HEK293 (cell line): Measurements from ENCODE around the gene CSF2.

Experiments
- CTCF ChIA-PET: fragments of 350-600 bp; formaldehyde crosslinking; extraction: SDS; loops from one replicate; lab custom pipeline; 2021; ENCODE audit warnings: antibody characterized with exemption; lab: Yijun Ruan, JAX
- POLR2A ChIA-PET: fragments of 300-600 bp; formaldehyde crosslinking; extraction: SDS; loops from one replicate; lab custom pipeline; 2020; ENCODE audit warnings: antibody characterized with exemption, inconsistent platforms; lab: Yijun Ruan, JAX
- H3K27ac ChIP-seq: fragments of 200-500 bp; sonication (Bioruptor generic); 2 replicates; pipeline ENCODE4 v1.5.1; 2014; ENCODE audit warnings: low read depth, low read length, control low read depth, inconsistent platforms; ENCODE audit errors: extremely low read depth
- H3K36me3 ChIP-seq, 2 experiments: fragments of 200-500 bp in 1 of 2; sonication (Bioruptor generic) in 1 of 2; 1 replicate in 1 of 2; 2 replicates in 1 of 2; pipeline ENCODE4 v1.5.1; 2014 to 2017; ENCODE audit warnings: inconsistent platforms in 2 of 2, low read length in 2 of 2; ENCODE audit not compliant: control insufficient read depth in 2 of 2, insufficient read depth in 1 of 2
- H3K4me1 ChIP-seq: fragments of 200-500 bp; sonication (Bioruptor generic); 2 replicates; pipeline ENCODE4 v1.5.1; 2014; ENCODE audit warnings: mild to moderate bottlenecking, low read length, inconsistent platforms; ENCODE audit not compliant: control insufficient read depth, insufficient read depth
- H3K4me3 ChIP-seq: 2 replicates; pipeline ENCODE4 v1.5.1; 2011; ENCODE audit warnings: low read depth, mild to moderate bottlenecking, control low read depth, low read length, moderate library complexity
- H3K9me3 ChIP-seq: fragments of 200-500 bp; sonication (Bioruptor generic); 2 replicates; pipeline ENCODE4 v1.5.1; 2014; ENCODE audit warnings: low read depth, low read length, inconsistent platforms; ENCODE audit not compliant: control insufficient read depth, insufficient read depth
- EGR2 ChIP-seq: fragments of 450-650 bp; formaldehyde crosslinking; IDR thresholded peaks from 2 replicates; pipeline ENCODE4 v1.5.1; 2016; ENCODE audit warnings: low read depth, missing biosample characterization, missing genetic modification characterization
- GLIS2 ChIP-seq: fragments of 450-650 bp; formaldehyde crosslinking; IDR thresholded peaks from 2 replicates; pipeline ENCODE4 v1.5.1; 2016; ENCODE audit warnings: missing biosample characterization, missing genetic modification characterization
- SETDB1 ChIP-seq: IDR thresholded peaks from one replicate; pipeline ENCODE4 v1.6.1; 2017; ENCODE audit warnings: mild to moderate bottlenecking, low read length, moderate library complexity, mixed read lengths; ENCODE audit not compliant: insufficient read length
- TCF7L2 ChIP-seq: IDR thresholded peaks from 2 replicates; pipeline ENCODE4 v1.6.1; 2011; ENCODE audit warnings: low read depth, mild to moderate bottlenecking, inconsistent platforms, low read length, moderate library complexity, borderline replicate concordance
- WT1 ChIP-seq: fragments of 450-650 bp; formaldehyde crosslinking; IDR thresholded peaks from 2 replicates; pipeline ENCODE4 v1.5.1; 2016; ENCODE audit warnings: missing biosample characterization, missing genetic modification characterization
- ZNF146 ChIP-seq: fragments of 450-650 bp; formaldehyde crosslinking; IDR thresholded peaks from 2 replicates; pipeline ENCODE4 v1.5.1; 2016; ENCODE audit warnings: missing biosample characterization, missing genetic modification characterization
- ZNF302 ChIP-seq: fragments of 450-650 bp; formaldehyde crosslinking; IDR thresholded peaks from 2 replicates; pipeline ENCODE4 v1.5.1; 2016; ENCODE audit warnings: missing biosample characterization, missing genetic modification characterization, low read depth
- ZNF354C ChIP-seq: fragments of 450-650 bp; formaldehyde crosslinking; IDR thresholded peaks from 2 replicates; pipeline ENCODE4 v1.5.1; 2016; ENCODE audit warnings: missing biosample characterization, missing genetic modification characterization, low read depth, borderline replicate concordance
- ZNF426 ChIP-seq: fragments of 450-650 bp; formaldehyde crosslinking; IDR thresholded peaks from 2 replicates; pipeline ENCODE4 v1.5.1; 2017; ENCODE audit warnings: missing biosample characterization, missing genetic modification characterization, mild to moderate bottlenecking, inconsistent platforms, moderate library complexity
- ZNF433 ChIP-seq: fragments of 450-650 bp; formaldehyde crosslinking; IDR thresholded peaks from 2 replicates; pipeline ENCODE4 v1.5.1; 2016; ENCODE audit warnings: missing biosample characterization, missing genetic modification characterization, low read depth
- ZNF510 ChIP-seq: fragments of 450-650 bp; formaldehyde crosslinking; IDR thresholded peaks from 2 replicates; pipeline ENCODE4 v1.5.1; 2018; ENCODE audit warnings: mild to moderate bottlenecking, missing genetic modification characterization, missing biosample characterization; ENCODE audit not compliant: insufficient replicate concordance
- ZNF521 ChIP-seq: fragments of 450-650 bp; formaldehyde crosslinking; IDR thresholded peaks from 2 replicates; pipeline ENCODE4 v1.5.1; 2017; ENCODE audit warnings: missing biosample characterization, mild to moderate bottlenecking, missing genetic modification characterization
- ZNF555 ChIP-seq: fragments of 450-650 bp; formaldehyde crosslinking; conservative IDR thresholded peaks from 2 replicates; pipeline ENCODE4 v1.5.1; 2017; ENCODE audit warnings: missing biosample characterization, mild to moderate bottlenecking, missing genetic modification characterization, inconsistent platforms
- ZNF623 ChIP-seq: fragments of 450-650 bp; formaldehyde crosslinking; IDR thresholded peaks from 2 replicates; pipeline ENCODE4 v1.5.1; 2016; ENCODE audit warnings: missing biosample characterization, missing genetic modification characterization
- ZNF629 ChIP-seq: fragments of 450-650 bp; formaldehyde crosslinking; IDR thresholded peaks from 2 replicates; pipeline ENCODE4 v1.5.1; 2017; ENCODE audit warnings: missing biosample characterization, missing genetic modification characterization
- ZNF677 ChIP-seq: fragments of 450-650 bp; IDR thresholded peaks from 2 replicates; pipeline ENCODE4 v1.5.0; 2018; ENCODE audit warnings: missing biosample characterization, mild to moderate bottlenecking, missing genetic modification characterization, moderate library complexity
- ZNF707 ChIP-seq: fragments of 450-650 bp; formaldehyde crosslinking; IDR thresholded peaks from 2 replicates; pipeline ENCODE4 v1.5.1; 2016; ENCODE audit warnings: missing biosample characterization, missing genetic modification characterization
- ZNF776 ChIP-seq: fragments of 450-650 bp; formaldehyde crosslinking; IDR thresholded peaks from 2 replicates; pipeline ENCODE4 v1.5.0; 2017; ENCODE audit warnings: missing biosample characterization, missing genetic modification characterization, borderline replicate concordance
- ZNF791 ChIP-seq: fragments of 450-650 bp; formaldehyde crosslinking; IDR thresholded peaks from 2 replicates; pipeline ENCODE4 v1.5.1; 2016; ENCODE audit warnings: missing biosample characterization, missing genetic modification characterization
- TF ChIP-seq, protein P1 (sequence below): fragments of 450-650 bp; formaldehyde crosslinking; IDR thresholded peaks from 2 replicates; pipeline ENCODE4 v1.5.0; 2017; ENCODE audit warnings: missing biosample characterization, missing genetic modification characterization, borderline replicate concordance
- TF ChIP-seq, protein P2 (sequence below): fragments of 450-650 bp; formaldehyde crosslinking; IDR thresholded peaks from 2 replicates; pipeline ENCODE4 v1.5.1; 2016; ENCODE audit warnings: missing biosample characterization, missing genetic modification characterization
- TF ChIP-seq, protein P3 (sequence below): fragments of 450-650 bp; formaldehyde crosslinking; IDR thresholded peaks from 2 replicates; pipeline ENCODE4 v1.5.1; 2016; ENCODE audit warnings: missing biosample characterization, missing genetic modification characterization

Gene CSF2

DNA sequence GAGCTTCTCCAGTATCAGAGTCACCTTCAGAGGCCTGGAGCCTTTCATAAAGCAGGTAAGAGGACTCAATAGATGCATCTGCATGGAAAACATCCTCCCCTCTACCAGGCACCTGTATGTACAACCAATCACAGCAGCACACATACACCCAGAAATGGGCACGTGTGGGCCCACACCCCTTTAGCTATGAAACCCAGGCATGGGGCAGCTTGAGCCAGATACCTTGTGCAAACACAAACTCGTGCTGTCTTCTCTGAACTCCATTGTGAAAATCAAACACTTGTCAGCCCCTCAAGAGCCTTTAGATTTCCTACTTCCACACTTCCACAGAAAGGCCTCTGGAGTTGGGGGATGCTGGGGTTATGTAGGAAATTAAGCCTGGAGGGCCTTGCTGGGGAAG lies 1.1 kb upstream of the CSF2 start:
- Histone ChIP-seq H3K36me3 (no peaks in the 10 kb centered on the region), H3K27ac (no peak overlapping the region), H3K9me3 (no peaks in the 10 kb centered on the region), H3K4me1 (no peaks in the 10 kb centered on the region), H3K4me3 (no peak overlapping the region)
- TF ChIP-seq, protein P1, sequence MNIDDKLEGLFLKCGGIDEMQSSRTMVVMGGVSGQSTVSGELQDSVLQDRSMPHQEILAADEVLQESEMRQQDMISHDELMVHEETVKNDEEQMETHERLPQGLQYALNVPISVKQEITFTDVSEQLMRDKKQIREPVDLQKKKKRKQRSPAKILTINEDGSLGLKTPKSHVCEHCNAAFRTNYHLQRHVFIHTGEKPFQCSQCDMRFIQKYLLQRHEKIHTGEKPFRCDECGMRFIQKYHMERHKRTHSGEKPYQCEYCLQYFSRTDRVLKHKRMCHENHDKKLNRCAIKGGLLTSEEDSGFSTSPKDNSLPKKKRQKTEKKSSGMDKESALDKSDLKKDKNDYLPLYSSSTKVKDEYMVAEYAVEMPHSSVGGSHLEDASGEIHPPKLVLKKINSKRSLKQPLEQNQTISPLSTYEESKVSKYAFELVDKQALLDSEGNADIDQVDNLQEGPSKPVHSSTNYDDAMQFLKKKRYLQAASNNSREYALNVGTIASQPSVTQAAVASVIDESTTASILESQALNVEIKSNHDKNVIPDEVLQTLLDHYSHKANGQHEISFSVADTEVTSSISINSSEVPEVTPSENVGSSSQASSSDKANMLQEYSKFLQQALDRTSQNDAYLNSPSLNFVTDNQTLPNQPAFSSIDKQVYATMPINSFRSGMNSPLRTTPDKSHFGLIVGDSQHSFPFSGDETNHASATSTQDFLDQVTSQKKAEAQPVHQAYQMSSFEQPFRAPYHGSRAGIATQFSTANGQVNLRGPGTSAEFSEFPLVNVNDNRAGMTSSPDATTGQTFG: no peak
- no peak for TF ChIP-seq ZNF555 (tag by site-specific recombination)
- no peak for TF ChIP-seq ZNF707 (tag by site-specific recombination)
- TF ChIP-seq ZNF776 (tag by site-specific recombination): no peak
- TF ChIP-seq, protein P2, sequence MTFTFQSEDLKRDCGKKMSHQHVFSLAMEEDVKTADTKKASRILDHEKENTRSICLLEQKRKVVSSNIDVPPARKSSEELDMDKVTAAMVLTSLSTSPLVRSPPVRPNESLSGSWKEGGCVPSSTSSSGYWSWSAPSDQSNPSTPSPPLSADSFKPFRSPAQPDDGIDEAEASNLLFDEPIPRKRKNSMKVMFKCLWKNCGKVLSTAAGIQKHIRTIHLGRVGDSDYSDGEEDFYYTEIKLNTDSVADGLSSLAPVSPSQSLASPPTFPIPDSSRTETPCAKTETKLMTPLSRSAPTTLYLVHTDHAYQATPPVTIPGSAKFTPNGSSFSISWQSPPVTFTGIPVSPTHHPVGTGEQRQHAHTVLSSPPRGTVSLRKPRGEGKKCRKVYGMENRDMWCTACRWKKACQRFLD: no peak
- no peak for TF ChIP-seq ZNF791 (tag by site-specific recombination)
- TF ChIP-seq EGR2 (tag by site-specific recombination): no peak
- no peak for TF ChIP-seq TCF7L2
- no peak for TF ChIP-seq SETDB1
- TF ChIP-seq ZNF510 (tag by site-specific recombination): no peak
- TF ChIP-seq ZNF433 (tag by site-specific recombination): no peak
- TF ChIP-seq ZNF629: no peak
- TF ChIP-seq ZNF623 (tag by site-specific recombination): no peak
- no peak for TF ChIP-seq ZNF146 (tag by site-specific recombination)
- TF ChIP-seq ZNF302: no peak
- ChIA-PET POLR2A (no interaction called here), CTCF (interaction anchor here (0.6 to 1.9 kb wide), 5 partner anchors 10 to 108 kb away, joined by 3 to 8 read pairs (median 3); no protein-coding TSS in a partner anchor)

DNA sequence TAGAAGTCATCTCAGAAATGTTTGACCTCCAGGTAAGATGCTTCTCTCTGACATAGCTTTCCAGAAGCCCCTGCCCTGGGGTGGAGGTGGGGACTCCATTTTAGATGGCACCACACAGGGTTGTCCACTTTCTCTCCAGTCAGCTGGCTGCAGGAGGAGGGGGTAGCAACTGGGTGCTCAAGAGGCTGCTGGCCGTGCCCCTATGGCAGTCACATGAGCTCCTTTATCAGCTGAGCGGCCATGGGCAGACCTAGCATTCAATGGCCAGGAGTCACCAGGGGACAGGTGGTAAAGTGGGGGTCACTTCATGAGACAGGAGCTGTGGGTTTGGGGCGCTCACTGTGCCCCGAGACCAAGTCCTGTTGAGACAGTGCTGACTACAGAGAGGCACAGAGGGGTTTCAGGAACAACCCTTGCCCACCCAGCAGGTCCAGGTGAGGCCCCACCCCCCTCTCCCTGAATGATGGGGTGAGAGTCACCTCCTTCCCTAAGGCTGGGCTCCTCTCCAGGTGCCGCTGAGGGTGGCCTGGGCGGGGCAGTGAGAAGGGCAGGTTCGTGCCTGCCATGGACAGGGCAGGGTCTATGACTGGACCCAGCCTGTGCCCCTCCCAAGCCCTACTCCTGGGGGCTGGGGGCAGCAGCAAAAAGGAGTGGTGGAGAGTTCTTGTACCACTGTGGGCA lies 642 bp downstream of the CSF2 start:
- no peak overlapping the region for H3K4me3 ChIP-seq
- TF ChIP-seq GLIS2 (tag by site-specific recombination): no peak
- TF ChIP-seq ZNF677: no peak
- TF ChIP-seq ZNF521: no peak
- TF ChIP-seq, protein P3, sequence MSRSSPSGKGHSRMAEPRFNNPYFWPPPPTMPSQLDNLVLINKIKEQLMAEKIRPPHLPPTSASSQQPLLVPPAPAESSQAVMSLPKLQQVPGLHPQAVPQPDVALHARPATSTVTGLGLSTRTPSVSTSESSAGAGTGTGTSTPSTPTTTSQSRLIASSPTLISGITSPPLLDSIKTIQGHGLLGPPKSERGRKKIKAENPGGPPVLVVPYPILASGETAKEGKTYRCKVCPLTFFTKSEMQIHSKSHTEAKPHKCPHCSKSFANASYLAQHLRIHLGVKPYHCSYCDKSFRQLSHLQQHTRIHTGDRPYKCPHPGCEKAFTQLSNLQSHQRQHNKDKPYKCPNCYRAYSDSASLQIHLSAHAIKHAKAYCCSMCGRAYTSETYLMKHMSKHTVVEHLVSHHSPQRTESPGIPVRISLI (tag by site-specific recombination): no peak
- no peak for TF ChIP-seq ZNF426 (tag by site-specific recombination)
- TF ChIP-seq ZNF510 (tag by site-specific recombination): no peak
- TF ChIP-seq WT1 (tag by site-specific recombination): no peak
- TF ChIP-seq ZNF354C (tag by site-specific recombination): no peak
- no peak overlapping the region for H3K27ac ChIP-seq
- H3K4me1 ChIP-seq: no peaks in the 10 kb centered on the region
- H3K9me3 ChIP-seq: no peaks in the 10 kb centered on the region
- ChIA-PET CTCF (interaction anchor here (3.1 kb wide), 1 partner anchor 9 kb away, joined by 10 read pairs; no protein-coding TSS in a partner anchor), POLR2A (no interaction called here)
- H3K36me3 ChIP-seq: no peaks in the 10 kb centered on the region
